Thyroid gland (tissue), 4 donors: ENCODE measurements around the gene AGBL1. TPM values are rescaled to one million over a fixed set of nuclear protein-coding genes. Genes with fewer than 3 reads are reported as not detected.

Experiments
- DNase-seq, 2 donors: peaks; one replicate each; pipeline ENCODE4 v3.0.0-alpha.2; 2019
- H3K27ac ChIP-seq, 3 donors: fragments of 200-600 bp; sonication (generic); 1 replicate in 2 of 3; 2 replicates in 1 of 3; pipeline ENCODE4 v1.5.1; 2016 to 2019; ENCODE audit warnings: mild to moderate bottlenecking in 1 of 3, moderate library complexity in 1 of 3
- H3K27me3 ChIP-seq: fragments of 200-600 bp; sonication (generic); one replicate; pipeline ENCODE4 v1.5.1; 2019
- H3K36me3 ChIP-seq, 2 donors: fragments of 200-600 bp; sonication (generic); one replicate each; pipeline ENCODE4 v1.5.1; 2016 to 2019
- H3K4me1 ChIP-seq, 2 donors: fragments of 200-600 bp; sonication (generic); one replicate each; pipeline ENCODE4 v1.5.1; 2017 to 2019
- H3K4me3 ChIP-seq, 3 donors: fragments of 200-600 bp; sonication (generic); replicated peaks in 1 of 3; 1 replicate in 2 of 3; 2 replicates in 1 of 3; pipeline ENCODE4 v1.5.1; 2016; ENCODE audit warnings: mild to moderate bottlenecking in 1 of 3
- H3K9me3 ChIP-seq: fragments of 200-600 bp; sonication (generic); one replicate; pipeline ENCODE4 v1.5.1; 2017
- POLR2A ChIP-seq, 2 donors: fragments of 450-650 bp; IDR thresholded peaks; one replicate each; pipeline ENCODE4 v1.6.1; 2017; ENCODE audit warnings: antibody characterized with exemption in 2 of 2, mild to moderate bottlenecking in 2 of 2, moderate library complexity in 1 of 2
- WGBS, 2 donors: methylation state at CpG; one replicate each; pipeline ENCODE4 v1.1.5; 2017; 5-methylcytosine and 5-hydroxymethylcytosine counted together
- intact Hi-C: fragments of 100-400 bp; cut with DNase I; formaldehyde crosslinking; loops from one replicate; pipeline ENCODE4 v1.15.1; 2023
- total RNA-seq, 4 donors: library from RNA; depleted of rRNA; stranded (reverse); fragments of >200 nt; gene quantifications; one replicate each; pipeline ENCODE4 v1.2.3, GENCODE V29; 2016
- TF ChIP-seq, protein P1 (sequence below), 6 experiments: fragments of 200-600 bp in 3 of 6; fragments of 450-650 bp in 3 of 6; sonication (generic) in 3 of 6; IDR thresholded peaks; one replicate each; pipeline ENCODE4 v1.5.1; 2016 to 2019; ENCODE audit warnings: antibody characterized with exemption in 6 of 6, mild to moderate bottlenecking in 2 of 6, inconsistent platforms in 1 of 6, moderate library complexity in 1 of 6

Gene AGBL1
- total RNA-seq, 4 donors from 2014 or later = not detected

DNA sequence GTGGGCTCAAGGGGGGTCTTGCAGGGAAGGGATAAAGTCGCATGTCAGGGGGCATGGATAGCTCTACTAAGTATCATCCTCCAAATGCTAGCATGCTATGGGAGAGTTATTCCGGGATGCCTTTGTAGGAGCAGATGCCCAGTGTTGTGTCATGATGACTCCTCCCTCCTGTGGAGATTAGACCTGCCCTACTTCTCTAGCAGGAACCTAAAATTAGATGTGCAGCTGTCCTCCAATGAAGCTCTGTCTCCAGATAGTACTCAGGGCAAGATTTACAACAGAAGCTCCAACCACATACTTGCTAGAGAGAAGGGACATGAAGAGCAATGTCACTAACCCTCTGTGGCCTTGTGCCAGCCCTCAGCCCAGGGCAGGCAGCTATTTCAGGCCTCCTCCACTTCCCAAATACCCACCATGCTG, 82.5 kb downstream of the AGBL1 start:
- Histone ChIP-seq H3K27ac (no peak overlapping the region), H3K9me3 (no peaks in the 10 kb centered on the region), H3K27me3 (no peaks in the 10 kb centered on the region), H3K4me1 (no peaks in the 10 kb centered on the region), H3K36me3 (no peaks in the 10 kb centered on the region), H3K4me3 (no peak overlapping the region)
- DNase-seq = no peak
- 74 to 85% methylated on average over 2 of the region's 2 CpGs for WGBS, 2 donors
- TF ChIP-seq, protein P1, sequence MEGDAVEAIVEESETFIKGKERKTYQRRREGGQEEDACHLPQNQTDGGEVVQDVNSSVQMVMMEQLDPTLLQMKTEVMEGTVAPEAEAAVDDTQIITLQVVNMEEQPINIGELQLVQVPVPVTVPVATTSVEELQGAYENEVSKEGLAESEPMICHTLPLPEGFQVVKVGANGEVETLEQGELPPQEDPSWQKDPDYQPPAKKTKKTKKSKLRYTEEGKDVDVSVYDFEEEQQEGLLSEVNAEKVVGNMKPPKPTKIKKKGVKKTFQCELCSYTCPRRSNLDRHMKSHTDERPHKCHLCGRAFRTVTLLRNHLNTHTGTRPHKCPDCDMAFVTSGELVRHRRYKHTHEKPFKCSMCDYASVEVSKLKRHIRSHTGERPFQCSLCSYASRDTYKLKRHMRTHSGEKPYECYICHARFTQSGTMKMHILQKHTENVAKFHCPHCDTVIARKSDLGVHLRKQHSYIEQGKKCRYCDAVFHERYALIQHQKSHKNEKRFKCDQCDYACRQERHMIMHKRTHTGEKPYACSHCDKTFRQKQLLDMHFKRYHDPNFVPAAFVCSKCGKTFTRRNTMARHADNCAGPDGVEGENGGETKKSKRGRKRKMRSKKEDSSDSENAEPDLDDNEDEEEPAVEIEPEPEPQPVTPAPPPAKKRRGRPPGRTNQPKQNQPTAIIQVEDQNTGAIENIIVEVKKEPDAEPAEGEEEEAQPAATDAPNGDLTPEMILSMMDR (IDR thresholded peaks at IDR 0.05) = no peak
- no peak for TF ChIP-seq POLR2A (IDR thresholded peaks at IDR 0.05)
- intact Hi-C loops = no loop called here

DNA sequence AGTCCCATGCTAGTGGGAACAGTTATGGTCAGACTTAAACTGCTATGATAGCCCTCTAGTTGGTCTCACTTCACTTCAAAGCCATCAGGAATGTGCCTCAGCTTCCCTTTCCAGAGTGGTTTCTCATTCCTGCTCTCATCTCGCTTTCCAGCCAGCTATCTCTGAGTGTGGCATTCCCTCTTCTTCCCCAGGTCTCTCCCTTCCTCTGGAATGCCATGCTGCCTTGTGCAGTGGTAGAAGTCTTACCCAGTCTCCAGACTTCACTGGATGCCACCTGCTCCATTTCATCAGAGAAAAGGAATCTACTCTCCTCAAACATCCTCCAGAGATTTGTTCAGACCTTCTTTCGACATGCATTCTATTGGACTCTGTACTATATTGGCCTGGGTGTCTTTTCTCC, 83.0 kb downstream of the AGBL1 start:
- TF ChIP-seq, protein P1 (IDR thresholded peaks at IDR 0.05) = no peak
- TF ChIP-seq POLR2A (IDR thresholded peaks at IDR 0.05) = no peak
- 88 to 94% methylated on average over 2 of the region's 2 CpGs for WGBS, 2 donors
- intact Hi-C loops = no loop called here

DNA sequence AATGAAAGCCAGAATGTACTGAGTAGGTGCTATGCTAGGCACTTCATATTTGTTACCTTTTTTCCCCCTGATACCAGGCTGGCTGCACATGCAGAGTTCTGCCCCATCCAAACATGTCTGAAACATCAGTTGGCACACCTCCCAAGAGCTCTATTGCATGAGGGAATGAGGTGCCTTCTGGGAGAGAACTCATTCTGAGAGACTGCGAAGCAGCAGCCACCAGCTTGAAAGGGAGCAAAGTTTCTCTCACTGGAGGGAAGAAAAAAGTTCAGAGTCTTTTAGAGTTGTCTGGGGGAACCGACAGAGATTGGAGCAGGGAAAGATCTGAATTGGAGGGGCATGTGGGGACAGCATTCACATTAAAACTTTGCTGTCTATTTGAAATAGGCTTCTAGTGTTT, 84.1 kb downstream of the AGBL1 start:
- WGBS, 2 donors = 42 to 51% methylated on average over 2 of the region's 2 CpGs
- intact Hi-C loops = no loop called here

More for the DNA sequence above, 83.0 kb downstream of the AGBL1 start:
- Histone ChIP-seq H3K36me3 (no peaks in the 10 kb centered on the region), H3K4me1 (no peaks in the 10 kb centered on the region), H3K9me3 (no peaks in the 10 kb centered on the region), H3K4me3 (no peak overlapping the region), H3K27me3 (no peaks in the 10 kb centered on the region), H3K27ac (no peak overlapping the region)
- no peak for DNase-seq

DNA sequence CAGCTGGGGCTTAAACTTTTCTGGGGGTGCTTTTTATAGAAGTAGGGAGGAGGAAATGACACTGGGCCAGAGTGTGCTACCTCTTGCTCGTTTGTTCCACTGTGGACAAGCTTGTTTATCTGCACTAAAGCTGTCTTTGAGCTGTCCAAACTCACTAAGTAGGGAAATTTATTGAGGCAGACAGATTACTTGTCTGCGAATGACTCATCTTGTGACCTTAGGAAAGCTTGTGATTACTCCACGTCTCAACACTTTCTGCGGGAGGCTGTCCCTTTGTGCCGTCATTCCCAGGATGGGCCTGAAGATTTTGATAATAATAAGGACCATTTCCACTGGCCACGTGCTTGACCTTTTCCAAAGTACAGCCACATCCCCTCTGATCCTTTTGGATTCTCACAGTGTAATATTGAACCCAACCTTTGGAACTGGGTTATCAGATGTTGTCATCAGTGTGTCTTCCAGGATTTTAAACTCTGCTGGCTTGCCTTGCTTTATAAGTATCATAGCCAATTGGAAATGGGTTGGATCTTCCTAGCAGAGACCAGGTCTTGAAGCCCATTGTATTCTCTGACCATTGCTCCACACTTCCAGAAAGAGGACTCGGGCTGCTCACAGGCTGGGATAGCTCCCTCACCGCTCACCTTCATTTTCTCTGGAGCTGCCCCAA, 84.7 kb downstream of the AGBL1 start:
- Histone ChIP-seq H3K27me3 (no peaks in the 10 kb centered on the region), H3K4me1 (no peaks in the 10 kb centered on the region), H3K27ac (no peak overlapping the region), H3K9me3 (no peaks in the 10 kb centered on the region), H3K4me3 (no peak overlapping the region), H3K36me3 (no peaks in the 10 kb centered on the region)
- no peak for TF ChIP-seq POLR2A (IDR thresholded peaks at IDR 0.05)
- TF ChIP-seq, protein P1 (IDR thresholded peaks at IDR 0.05) = no peak
- WGBS, 2 donors = 67 to 71% methylated on average over 8 of the region's 8 CpGs
- no peak for DNase-seq
- intact Hi-C loops = no loop called here

More for the DNA sequence above, 84.1 kb downstream of the AGBL1 start:
- H3K4me3 ChIP-seq = no peak overlapping the region
- no peaks in the 10 kb centered on the region for H3K36me3 ChIP-seq
- DNase-seq = no peak
- H3K27ac ChIP-seq = no peak overlapping the region
- H3K9me3 ChIP-seq = no peaks in the 10 kb centered on the region
- no peaks in the 10 kb centered on the region for H3K4me1 ChIP-seq
- TF ChIP-seq, protein P1 (IDR thresholded peaks at IDR 0.05) = no peak
- TF ChIP-seq POLR2A (IDR thresholded peaks at IDR 0.05) = no peak
- H3K27me3 ChIP-seq = no peaks in the 10 kb centered on the region

DNA sequence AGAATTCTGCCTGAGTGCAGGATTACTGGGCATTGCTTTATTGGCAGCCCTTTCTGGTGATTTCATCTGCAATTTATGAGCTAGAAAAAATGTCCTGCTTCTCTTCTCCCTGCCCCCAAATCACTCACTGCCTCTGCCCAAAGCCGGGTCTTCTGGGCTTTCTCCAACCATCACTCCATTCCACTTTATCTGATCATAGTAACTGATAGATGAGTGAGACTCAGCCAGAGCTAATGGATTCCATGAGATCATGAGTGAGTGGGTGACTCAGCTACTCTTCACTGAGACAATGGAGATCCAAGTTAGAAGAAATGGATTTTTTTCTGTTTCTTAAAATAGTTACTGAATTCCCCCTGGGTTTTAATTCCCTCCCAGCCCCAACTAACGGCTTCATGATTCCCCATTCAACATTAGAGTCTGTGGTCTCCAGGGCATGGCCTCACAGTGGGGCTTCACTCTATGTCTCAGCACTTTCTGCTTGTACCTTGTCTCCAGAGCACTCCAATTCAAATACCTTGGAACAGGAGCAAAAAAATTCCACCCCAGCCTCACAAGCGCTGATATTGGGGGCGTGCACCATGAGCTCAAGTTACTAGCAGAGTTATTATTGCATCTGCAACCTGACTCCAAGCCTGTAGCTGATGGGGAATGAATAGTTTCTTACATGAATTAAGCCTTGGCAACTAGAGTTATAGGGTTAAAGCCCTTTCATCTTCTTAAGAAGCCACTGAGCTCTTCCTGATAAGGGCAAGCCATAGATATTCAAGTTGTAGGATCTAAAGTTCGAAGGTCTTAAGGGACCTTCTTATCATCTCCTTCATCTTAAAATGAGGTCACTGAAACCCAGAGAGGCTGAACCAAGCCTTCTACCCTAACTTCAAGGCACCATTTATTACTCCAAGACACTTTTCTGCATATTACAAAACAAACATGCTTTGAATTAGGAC, 85.9 kb downstream of the AGBL1 start:
- intact Hi-C loops = no loop called here
- H3K27me3 ChIP-seq = no peaks in the 10 kb centered on the region
- H3K4me1 ChIP-seq = no peaks in the 10 kb centered on the region
- no peaks in the 10 kb centered on the region for H3K9me3 ChIP-seq
- no peaks in the 10 kb centered on the region for H3K36me3 ChIP-seq
- WGBS, 2 donors = 32% methylated on average over 5 of the region's 5 CpGs
- no peak overlapping the region for H3K27ac ChIP-seq
- TF ChIP-seq, protein P1 (IDR thresholded peaks at IDR 0.05) = no peak
- TF ChIP-seq POLR2A (IDR thresholded peaks at IDR 0.05) = no peak
- no peak overlapping the region for H3K4me3 ChIP-seq
- no peak for DNase-seq
